H9 (cell line): ENCODE data around the gene MROH7. TPM values are rescaled to one million over a fixed set of nuclear protein-coding genes. Genes with fewer than 3 reads are reported as not detected.

ENCODE experiments used
- DNase-seq: peaks from one replicate; pipeline ENCODE4 v3.0.0-alpha.2; 2017
- H2AFZ ChIP-seq: one replicate; pipeline ENCODE4 v1.6.1; 2013; ENCODE audit warnings: mild to moderate bottlenecking, low read length, control low read depth, moderate library complexity
- H2AK5ac ChIP-seq: 2 replicates; pipeline ENCODE4 v1.6.1; 2013; ENCODE audit warnings: low read length, control low read depth, mixed read lengths; ENCODE audit not compliant: insufficient read length
- H2BK120ac ChIP-seq: one replicate; pipeline ENCODE4 v1.6.1; 2013; ENCODE audit warnings: low read depth, mild to moderate bottlenecking, low read length, control low read depth, inconsistent platforms; ENCODE audit not compliant: poor library complexity, severe bottlenecking
- H2BK12ac ChIP-seq: 2 replicates; pipeline ENCODE4 v1.6.1; 2013; ENCODE audit warnings: low read length, control low read depth, mixed read lengths, low read depth; ENCODE audit not compliant: insufficient read length
- H2BK15ac ChIP-seq: 2 replicates; pipeline ENCODE4 v1.6.1; 2013; ENCODE audit warnings: low read depth, low read length, control low read depth
- H2BK20ac ChIP-seq: one replicate; pipeline ENCODE4 v1.6.1; 2013; ENCODE audit warnings: low read depth, mild to moderate bottlenecking, low read length, control low read depth, inconsistent platforms; ENCODE audit not compliant: poor library complexity, severe bottlenecking
- H2BK5ac ChIP-seq: 2 replicates; pipeline ENCODE4 v1.6.1; 2013; ENCODE audit warnings: low read length, control low read depth, mixed read lengths; ENCODE audit not compliant: insufficient read length
- H3K14ac ChIP-seq: 2 replicates; pipeline ENCODE4 v1.6.1; 2013; ENCODE audit warnings: low read length, control low read depth; ENCODE audit not compliant: insufficient read depth
- H3K18ac ChIP-seq: 2 replicates; pipeline ENCODE4 v1.6.1; 2013; ENCODE audit warnings: low read depth, mild to moderate bottlenecking, mixed read lengths, low read length, control low read depth; ENCODE audit not compliant: insufficient read length
- H3K23ac ChIP-seq: 2 replicates; pipeline ENCODE4 v1.6.1; 2013; ENCODE audit warnings: low read length, control low read depth, mixed read lengths, low read depth; ENCODE audit not compliant: insufficient read length
- H3K23me2 ChIP-seq: 2 replicates; pipeline ENCODE4 v1.6.1; 2013; ENCODE audit warnings: low read depth, mild to moderate bottlenecking, mixed read lengths, low read length, control low read depth; ENCODE audit not compliant: insufficient read length, poor library complexity, severe bottlenecking
- H3K27ac ChIP-seq: 2 replicates; pipeline ENCODE4 v1.5.1; 2013; ENCODE audit warnings: low read length, control low read depth, mixed read lengths, low read depth; ENCODE audit not compliant: insufficient read length
- H3K27me3 ChIP-seq: 2 replicates; pipeline ENCODE4 v1.6.1; 2013; ENCODE audit warnings: low read length, control low read depth, inconsistent platforms; ENCODE audit not compliant: insufficient read depth
- H3K4ac ChIP-seq: 2 replicates; pipeline ENCODE4 v1.6.1; 2013; ENCODE audit warnings: low read depth, mild to moderate bottlenecking, control low read depth, inconsistent platforms, low read length, moderate library complexity
- H3K4me1 ChIP-seq: 2 replicates; pipeline ENCODE4 v1.6.1; 2013; ENCODE audit warnings: low read length, control low read depth, inconsistent platforms; ENCODE audit not compliant: insufficient read depth
- H3K4me2 ChIP-seq: 2 replicates; pipeline ENCODE4 v1.6.1; 2013; ENCODE audit warnings: low read length, control low read depth, mixed read lengths; ENCODE audit not compliant: insufficient read length, insufficient read depth
- H3K56ac ChIP-seq: 2 replicates; pipeline ENCODE4 v1.6.1; 2013; ENCODE audit warnings: low read depth, mild to moderate bottlenecking, mixed read lengths, low read length, control low read depth; ENCODE audit not compliant: insufficient read length
- H3K79me1 ChIP-seq: 2 replicates; pipeline ENCODE4 v1.6.1; 2013; ENCODE audit warnings: low read depth, mild to moderate bottlenecking, moderate library complexity, low read length, control low read depth, inconsistent platforms; ENCODE audit not compliant: insufficient read depth, poor library complexity, severe bottlenecking
- H3K79me2 ChIP-seq: 2 replicates; pipeline ENCODE4 v1.6.1; 2013; ENCODE audit warnings: low read length, control low read depth, inconsistent platforms; ENCODE audit not compliant: insufficient read depth
- H3K9ac ChIP-seq: 2 replicates; pipeline ENCODE4 v1.6.1; 2013; ENCODE audit warnings: low read length, control low read depth, mixed read lengths; ENCODE audit not compliant: insufficient read length; ENCODE audit errors: extremely low read depth
- H3K9me3 ChIP-seq: one replicate; pipeline ENCODE4 v1.6.1; 2013; ENCODE audit warnings: low read depth, low read length, inconsistent platforms; ENCODE audit not compliant: control insufficient read depth
- H3T11ph ChIP-seq: one replicate; pipeline ENCODE4 v1.6.1; 2013; ENCODE audit warnings: mild to moderate bottlenecking, low read length, control low read depth, inconsistent platforms
- H4K20me1 ChIP-seq: one replicate; pipeline ENCODE4 v1.6.1; 2013; ENCODE audit not compliant: control insufficient read depth, insufficient read length, insufficient read depth
- H4K5ac ChIP-seq: 2 replicates; pipeline ENCODE4 v1.6.1; 2013; ENCODE audit warnings: low read depth, mild to moderate bottlenecking, mixed read lengths, low read length, control low read depth; ENCODE audit not compliant: insufficient read length
- H4K8ac ChIP-seq: replicated peaks from 2 replicates; pipeline ENCODE4 v1.6.1; 2013; ENCODE audit warnings: low read length, control low read depth, mixed read lengths, low read depth; ENCODE audit not compliant: insufficient read length
- H4K91ac ChIP-seq: 2 replicates; pipeline ENCODE4 v1.6.1; 2013; ENCODE audit warnings: low read depth, mild to moderate bottlenecking, moderate library complexity, mixed read lengths, low read length, control low read depth; ENCODE audit not compliant: insufficient read length
- H3K27ac Mint-ChIP-seq, 3 experiments: 2 replicates in 2 of 3; 3 replicates in 1 of 3; pipeline ENCODE4 v1.8.0; 2020 to 2021; ENCODE audit warnings: mixed read lengths in 3 of 3, mild to moderate bottlenecking in 1 of 3, moderate library complexity in 1 of 3
- H3K27me3 Mint-ChIP-seq: 2 replicates; pipeline ENCODE4 v1.8.0; 2021; ENCODE audit warnings: low read depth, mild to moderate bottlenecking, moderate library complexity, mixed read lengths
- H3K36me3 Mint-ChIP-seq, 3 experiments: 2 replicates in 2 of 3; 3 replicates in 1 of 3; pipeline ENCODE4 v1.8.0; 2020 to 2021; ENCODE audit warnings: low read depth in 3 of 3, mixed read lengths in 3 of 3; ENCODE audit not compliant: insufficient read depth in 1 of 3
- H3K4me1 Mint-ChIP-seq, 2 experiments: 2 replicates each; pipeline ENCODE4 v1.8.0; 2020; ENCODE audit warnings: mixed read lengths in 2 of 2
- H3K4me3 Mint-ChIP-seq, 2 experiments: 2 replicates in 1 of 2; 3 replicates in 1 of 2; pipeline ENCODE4 v1.8.0; 2020 to 2021; ENCODE audit warnings: mild to moderate bottlenecking in 2 of 2, mixed read lengths in 2 of 2, moderate library complexity in 1 of 2
- H3K9me3 Mint-ChIP-seq, 2 experiments: 2 replicates in 1 of 2; 3 replicates in 1 of 2; pipeline ENCODE4 v1.8.0; 2020; ENCODE audit warnings: mild to moderate bottlenecking in 2 of 2, mixed read lengths in 2 of 2, moderate library complexity in 1 of 2
- CTCF ChIP-seq: fragments of 200-600 bp; sonication (generic); conservative IDR thresholded peaks from 3 replicates; pipeline ENCODE4 v1.8.0; 2021; ENCODE audit warnings: antibody characterized with exemption, mild to moderate bottlenecking
- WGBS: extraction: QIAGEN DNeasy Blood & Tissue Kit; methylation state at CpG from one replicate; pipeline ENCODE4 v1.1.7; 2013; ENCODE audit warnings: missing lambda C conversion rate, low lambda C conversion rate, mixed read lengths; ENCODE audit not compliant: insufficient read length; ENCODE audit errors: extremely low coverage; 5-methylcytosine and 5-hydroxymethylcytosine counted together
- total RNA-seq: library from RNA; stranded (reverse); gene quantifications from 2 replicates; pipeline ENCODE4 v1.2.1, GENCODE V29; 2021

Gene MROH7
- total RNA-seq, 1 experiment from 2014 or later = 0.09 TPM

GRCh38 chr1:54748094-54748835 lies 106.7 kb downstream of the MROH7 start:
- Histone ChIP-seq H4K20me1 (no peaks in the 10 kb centered on the region), H3K4me1 (no peaks in the 10 kb centered on the region)
- WGBS = no CpG with 5 or more reads among the region's 14 CpGs

More at GRCh38 chr1:54748094-54748835, 106.7 kb downstream of the MROH7 start:
- Histone ChIP-seq H3K23me2 (no peaks in the 10 kb centered on the region), H3K23ac (no peak overlapping the region), H3K56ac (no peak overlapping the region), H3K27me3 (no peaks in the 10 kb centered on the region), H3K27ac (no peak overlapping the region), H3K4ac (no peak overlapping the region), H2BK12ac (no peak overlapping the region), H4K8ac (no peak overlapping the region), H3K79me2 (no peaks in the 10 kb centered on the region), H3K9ac (no peak overlapping the region), H4K91ac (no peak overlapping the region), H3K18ac (no peak overlapping the region), H3K14ac (no peak overlapping the region; the same call in 1 of the 2 replicates), H2BK5ac (no peak overlapping the region), H3K4me2 (no peak overlapping the region), H3K9me3 (no peaks in the 10 kb centered on the region), H3K79me1 (no peaks in the 10 kb centered on the region), H4K5ac (no peak overlapping the region), H2BK20ac (no peak overlapping the region), H2AFZ (no peak overlapping the region), H2AK5ac (no peak overlapping the region), H3T11ph (no peak overlapping the region), H2BK120ac (no peak overlapping the region), H2BK15ac (no peak overlapping the region)
- Mint-ChIP-seq H3K4me1 (peaks cover 15 to 22% of the 10 kb centered on the region in 2 experiments), H3K27me3 (peaks cover 2% of the 10 kb centered on the region; the same call in 1 of the 2 replicates), H3K36me3 (peaks cover 0 to 9% (median 5%) of the 10 kb centered on the region in 3 experiments; a peak in 3 of 7 replicates), H3K9me3 (peaks cover 0 to 3% of the 10 kb centered on the region in 2 experiments; a peak in 2 of 5 replicates), H3K27ac (no peak overlapping the region), H3K4me3 (no peak overlapping the region)
- DNase-seq = no peak
- TF ChIP-seq CTCF = no peak
